HepG2 (cell line): ENCODE data around the gene ZNF235. TPM values are rescaled to one million over a fixed set of nuclear protein-coding genes. Genes with fewer than 3 reads are reported as not detected.
A peak's percentile ranks its signal among the peaks of the same experiment; 100 is the strongest.

ENCODE experiments used
- ATF1 ChIP-seq: IDR thresholded peaks from 2 replicates; pipeline ENCODE4 v1.6.1; 2016; ENCODE audit warnings: mild to moderate bottlenecking, control low read depth
- GTF3A ChIP-seq: sonication (generic); formaldehyde crosslinking; conservative IDR thresholded peaks from 2 replicates; pipeline ENCODE4 v1.4.0; 2020; ENCODE audit warnings: mild to moderate bottlenecking, missing genetic modification reagents
- MBNL3 ChIP-seq: fragments of 250-450 bp; sonication (Bioruptor Pico); conservative IDR thresholded peaks from 2 replicates; pipeline ENCODE4 v1.8.0; 2022; ENCODE audit warnings: mild to moderate bottlenecking, inconsistent platforms
- MXD4 ChIP-seq: IDR thresholded peaks from 2 replicates; pipeline ENCODE4 v1.6.1; 2016; ENCODE audit warnings: mild to moderate bottlenecking, missing biosample characterization, missing genetic modification reagents
- NFIC ChIP-seq: IDR thresholded peaks from 2 replicates; pipeline ENCODE4 v1.6.1; 2012; ENCODE audit warnings: mild to moderate bottlenecking, low read length, inconsistent platforms
- PRPF4 ChIP-seq: fragments of 200-400 bp; formaldehyde crosslinking; IDR thresholded peaks from 2 replicates; pipeline ENCODE4 v1.6.1; 2016; ENCODE audit warnings: low read length, low read depth; ENCODE audit not compliant: poor library complexity, severe bottlenecking
- PTBP1 ChIP-seq: fragments of 200-400 bp; formaldehyde crosslinking; IDR thresholded peaks from 2 replicates; pipeline ENCODE4 v1.6.1; 2018; ENCODE audit warnings: low read length, low read depth; ENCODE audit not compliant: poor library complexity, severe bottlenecking
- SRSF1 ChIP-seq: fragments of 200-400 bp; formaldehyde crosslinking; optimal IDR thresholded peaks from 2 replicates; pipeline ENCODE3; 2017; ENCODE audit warnings: mild to moderate bottlenecking, low read depth, low read length, moderate library complexity
- ZFAT ChIP-seq: sonication (generic); formaldehyde crosslinking; conservative IDR thresholded peaks from 2 replicates; pipeline ENCODE4 v1.8.1; 2023; ENCODE audit warnings: missing genetic modification reagents, inconsistent platforms
- ZFX ChIP-seq: sonication (generic); formaldehyde crosslinking; IDR thresholded peaks from 2 replicates; pipeline ENCODE4 v1.4.0; 2020; ENCODE audit warnings: mild to moderate bottlenecking, low read depth, missing genetic modification reagents, moderate library complexity
- ZNF274 ChIP-seq: sonication (generic); formaldehyde crosslinking; IDR thresholded peaks from 2 replicates; pipeline ENCODE4 v1.5.1; 2020; ENCODE audit warnings: mild to moderate bottlenecking, missing genetic modification reagents
- ZNF281 ChIP-seq: sonication (generic); formaldehyde crosslinking; IDR thresholded peaks from 2 replicates; pipeline ENCODE4 v1.4.0; 2020; ENCODE audit warnings: missing genetic modification reagents, borderline replicate concordance
- ZNF317 ChIP-seq: sonication (generic); formaldehyde crosslinking; IDR thresholded peaks from 2 replicates; pipeline ENCODE4 v1.5.0; 2020; ENCODE audit warnings: mild to moderate bottlenecking, missing genetic modification reagents
- ZNF607 ChIP-seq: sonication (generic); formaldehyde crosslinking; IDR thresholded peaks from 2 replicates; pipeline ENCODE4 v1.5.1; 2020; ENCODE audit warnings: missing genetic modification reagents, mild to moderate bottlenecking, borderline replicate concordance
- ZNF674 ChIP-seq: sonication (generic); formaldehyde crosslinking; IDR thresholded peaks from 2 replicates; pipeline ENCODE4 v1.5.0; 2020; ENCODE audit warnings: low read depth, mild to moderate bottlenecking, missing genetic modification reagents
- ZNF788 ChIP-seq: sonication (generic); formaldehyde crosslinking; IDR thresholded peaks from 2 replicates; pipeline ENCODE4 v1.5.0; 2020; ENCODE audit warnings: mild to moderate bottlenecking, missing genetic modification reagents, borderline replicate concordance
- polyA plus RNA-seq, 8 experiments: library from polyadenylated mRNA; depleted of rRNA in 3 of 8; stranded (reverse) in 7 of 8; unstranded in 1 of 8; fragments of >200 nt; fragmentation: Illumina TruSeq in 4 of 8; extraction: Trizol in 4 of 8; gene quantifications; 2 replicates each; pipeline versions ENCODE4 v1.2.1 to v1.2.3, GENCODE V29; 2011 to 2016; ENCODE audit warnings: low read depth in 4 of 8, missing spikeins in 1 of 8, mixed read lengths in 1 of 8; ENCODE audit not compliant: insufficient read depth in 1 of 8
- total RNA-seq, 5 experiments: library from RNA; depleted of rRNA; stranded (reverse); fragments of >200 nt; fragmentation: Illumina TruSeq; extraction: Trizol; gene quantifications; 2 replicates each; pipeline ENCODE4 v1.2.3, GENCODE V29; 2016; ENCODE audit warnings: low read depth in 1 of 5
- TF ChIP-seq, protein P1 (sequence below): fragments of 450-650 bp; IDR thresholded peaks from 2 replicates; pipeline ENCODE4 v1.6.1; 2017
- TF ChIP-seq, protein P2 (sequence below): sonication (generic); formaldehyde crosslinking; IDR thresholded peaks from one replicate; pipeline ENCODE4 v1.5.1; 2020; ENCODE audit warnings: mild to moderate bottlenecking, missing genetic modification reagents; ENCODE audit errors: not compliant biosample characterization

Gene ZNF235
- total and polyA plus RNA-seq, 2 of the 13 experiments (the other 11 are each of a cell fraction or from before 2014, with no cell fraction given), result 4.8 to 5.5 TPM

DNA sequence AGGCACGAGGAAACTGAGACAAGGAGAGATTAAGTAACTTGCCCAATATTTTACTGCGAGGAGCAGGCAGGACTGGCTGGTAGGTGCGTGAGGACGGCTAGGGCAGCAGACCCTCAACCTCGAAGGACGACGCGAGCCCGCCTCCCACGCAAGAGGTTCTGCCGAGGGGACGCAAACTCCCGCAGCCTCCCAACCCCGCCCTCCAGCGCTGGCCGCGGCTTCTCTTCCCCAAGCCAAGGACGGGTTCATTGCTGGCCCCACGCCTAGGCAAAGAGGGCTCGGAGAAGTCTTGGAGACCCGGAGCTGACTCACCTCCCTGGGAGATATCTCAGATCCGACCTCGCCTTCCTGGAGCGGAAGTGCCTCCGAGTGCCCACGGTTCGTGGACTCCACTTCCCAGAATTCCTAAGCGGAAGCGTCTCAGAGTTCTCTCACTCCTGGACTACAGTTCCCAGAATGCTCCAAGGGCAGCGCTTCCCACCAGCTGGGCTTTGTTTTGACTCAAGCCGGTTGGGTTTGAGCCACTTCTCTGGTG lies at the start of gene ZNF235 (continued):
- TF ChIP-seq ZNF274 (CRISPR knock-in tag) (peak; percentile 76; the same call in 1 of the 2 replicates), MBNL3 (CRISPR knock-in tag) (no peak), PTBP1 (no peak), ZNF674 (CRISPR knock-in tag) (no peak), GTF3A (CRISPR knock-in tag) (no peak), ATF1 (CRISPR knock-in tag) (0 out of 2 replicates have a peak, but pooled peaks have one; percentile 47), ZFAT (CRISPR knock-in tag) (0 out of 2 replicates have a peak, but pooled peaks have one; percentile 26), SRSF1 (no peak), ZNF281 (CRISPR knock-in tag) (0 out of 2 replicates have a peak, but pooled peaks have one; percentile 12), PRPF4 (no peak), NFIC (no peak), ZNF317 (CRISPR knock-in tag) (no peak), ZNF607 (CRISPR knock-in tag) (no peak), ZNF788 (CRISPR knock-in tag) (peak; percentile 69; the same call in 1 of the 2 replicates), MXD4 (CRISPR knock-in tag) (no peak; the same call in 1 of the 2 replicates), ZFX (CRISPR knock-in tag) (peak; percentile 43; the same call in 1 of the 2 replicates)
- TF ChIP-seq, protein P1, sequence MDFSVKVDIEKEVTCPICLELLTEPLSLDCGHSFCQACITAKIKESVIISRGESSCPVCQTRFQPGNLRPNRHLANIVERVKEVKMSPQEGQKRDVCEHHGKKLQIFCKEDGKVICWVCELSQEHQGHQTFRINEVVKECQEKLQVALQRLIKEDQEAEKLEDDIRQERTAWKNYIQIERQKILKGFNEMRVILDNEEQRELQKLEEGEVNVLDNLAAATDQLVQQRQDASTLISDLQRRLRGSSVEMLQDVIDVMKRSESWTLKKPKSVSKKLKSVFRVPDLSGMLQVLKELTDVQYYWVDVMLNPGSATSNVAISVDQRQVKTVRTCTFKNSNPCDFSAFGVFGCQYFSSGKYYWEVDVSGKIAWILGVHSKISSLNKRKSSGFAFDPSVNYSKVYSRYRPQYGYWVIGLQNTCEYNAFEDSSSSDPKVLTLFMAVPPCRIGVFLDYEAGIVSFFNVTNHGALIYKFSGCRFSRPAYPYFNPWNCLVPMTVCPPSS, result no peak
- TF ChIP-seq, protein P2, sequence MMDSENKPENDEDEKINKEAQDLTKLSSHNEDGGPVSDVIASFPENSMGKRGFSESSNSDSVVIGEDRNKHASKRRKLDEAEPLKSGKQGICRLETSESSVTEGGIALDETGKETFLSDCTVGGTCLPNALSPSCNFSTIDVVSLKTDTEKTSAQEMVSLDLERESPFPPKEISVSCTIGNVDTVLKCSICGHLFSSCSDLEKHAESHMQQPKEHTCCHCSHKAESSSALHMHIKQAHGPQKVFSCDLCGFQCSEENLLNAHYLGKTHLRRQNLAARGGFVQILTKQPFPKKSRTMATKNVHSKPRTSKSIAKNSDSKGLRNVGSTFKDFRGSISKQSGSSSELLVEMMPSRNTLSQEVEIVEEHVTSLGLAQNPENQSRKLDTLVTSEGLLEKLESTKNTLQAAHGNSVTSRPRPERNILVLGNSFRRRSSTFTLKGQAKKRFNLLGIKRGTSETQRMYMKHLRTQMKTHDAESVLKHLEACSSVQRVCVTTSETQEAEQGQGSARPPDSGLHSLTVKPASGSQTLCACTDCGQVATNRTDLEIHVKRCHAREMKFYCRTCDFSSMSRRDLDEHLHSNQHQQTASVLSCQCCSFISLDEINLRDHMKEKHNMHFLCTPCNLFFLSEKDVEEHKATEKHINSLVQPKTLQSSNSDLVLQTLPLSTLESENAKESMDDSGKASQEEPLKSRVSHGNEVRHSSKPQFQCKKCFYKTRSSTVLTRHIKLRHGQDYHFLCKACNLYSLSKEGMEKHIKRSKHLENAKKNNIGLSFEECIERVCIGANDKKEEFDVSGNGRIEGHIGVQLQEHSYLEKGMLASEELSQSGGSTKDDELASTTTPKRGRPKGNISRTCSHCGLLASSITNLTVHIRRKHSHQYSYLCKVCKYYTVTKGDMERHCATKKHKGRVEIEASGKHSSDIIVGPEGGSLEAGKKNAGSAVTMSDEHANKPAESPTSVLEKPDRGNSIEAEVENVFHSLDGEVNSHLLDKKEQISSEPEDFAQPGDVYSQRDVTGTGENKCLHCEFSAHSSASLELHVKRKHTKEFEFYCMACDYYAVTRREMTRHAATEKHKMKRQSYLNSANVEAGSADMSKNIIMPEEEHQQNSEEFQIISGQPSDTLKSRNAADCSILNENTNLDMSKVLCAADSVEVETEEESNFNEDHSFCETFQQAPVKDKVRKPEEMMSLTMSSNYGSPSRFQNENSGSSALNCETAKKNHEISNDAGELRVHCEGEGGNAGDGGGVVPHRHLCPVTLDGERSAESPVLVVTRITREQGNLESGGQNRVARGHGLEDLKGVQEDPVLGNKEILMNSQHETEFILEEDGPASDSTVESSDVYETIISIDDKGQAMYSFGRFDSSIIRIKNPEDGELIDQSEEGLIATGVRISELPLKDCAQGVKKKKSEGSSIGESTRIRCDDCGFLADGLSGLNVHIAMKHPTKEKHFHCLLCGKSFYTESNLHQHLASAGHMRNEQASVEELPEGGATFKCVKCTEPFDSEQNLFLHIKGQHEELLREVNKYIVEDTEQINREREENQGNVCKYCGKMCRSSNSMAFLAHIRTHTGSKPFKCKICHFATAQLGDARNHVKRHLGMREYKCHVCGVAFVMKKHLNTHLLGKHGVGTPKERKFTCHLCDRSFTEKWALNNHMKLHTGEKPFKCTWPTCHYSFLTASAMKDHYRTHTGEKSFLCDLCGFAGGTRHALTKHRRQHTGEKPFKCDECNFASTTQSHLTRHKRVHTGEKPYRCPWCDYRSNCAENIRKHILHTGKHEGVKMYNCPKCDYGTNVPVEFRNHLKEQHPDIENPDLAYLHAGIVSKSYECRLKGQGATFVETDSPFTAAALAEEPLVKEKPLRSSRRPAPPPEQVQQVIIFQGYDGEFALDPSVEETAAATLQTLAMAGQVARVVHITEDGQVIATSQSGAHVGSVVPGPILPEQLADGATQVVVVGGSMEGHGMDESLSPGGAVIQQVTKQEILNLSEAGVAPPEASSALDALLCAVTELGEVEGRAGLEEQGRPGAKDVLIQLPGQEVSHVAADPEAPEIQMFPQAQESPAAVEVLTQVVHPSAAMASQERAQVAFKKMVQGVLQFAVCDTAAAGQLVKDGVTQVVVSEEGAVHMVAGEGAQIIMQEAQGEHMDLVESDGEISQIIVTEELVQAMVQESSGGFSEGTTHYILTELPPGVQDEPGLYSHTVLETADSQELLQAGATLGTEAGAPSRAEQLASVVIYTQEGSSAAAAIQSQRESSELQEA (CRISPR knock-in tag), result no peak
